Omental fat pad (tissue), 4 donors: ENCODE measurements around the gene CCL2. TPM values are rescaled to one million over a fixed set of nuclear protein-coding genes. Genes with fewer than 3 reads are reported as not detected.

Experiments used
- ATAC-seq: fragments of 150-250 bp; one replicate; pipeline ENCODE4 v1.9.1; 2016; ENCODE audit warnings: mild to moderate bottlenecking, moderate library complexity; ENCODE audit not compliant: low FRiP score
- DNase-seq: peaks from one replicate; pipeline ENCODE4 v3.0.0-alpha.2; 2019; ENCODE audit warnings: low spot score
- total RNA-seq, 4 donors: library from RNA; depleted of rRNA; stranded (reverse); fragments of >200 nt; gene quantifications; one replicate each; pipeline ENCODE4 v1.1.0, GENCODE V29; 2016
- TF ChIP-seq, protein P1 (sequence below), 3 donors: fragments of 450-650 bp; IDR thresholded peaks; one replicate each; pipeline ENCODE4 v1.5.1; 2016 to 2017; ENCODE audit warnings: antibody characterized with exemption in 3 of 3, mild to moderate bottlenecking in 3 of 3, moderate library complexity in 2 of 3

CCL2 gene
- total RNA-seq, 4 donors from 2014 or later: 39.8 to 556 (median 227) TPM

DNA sequence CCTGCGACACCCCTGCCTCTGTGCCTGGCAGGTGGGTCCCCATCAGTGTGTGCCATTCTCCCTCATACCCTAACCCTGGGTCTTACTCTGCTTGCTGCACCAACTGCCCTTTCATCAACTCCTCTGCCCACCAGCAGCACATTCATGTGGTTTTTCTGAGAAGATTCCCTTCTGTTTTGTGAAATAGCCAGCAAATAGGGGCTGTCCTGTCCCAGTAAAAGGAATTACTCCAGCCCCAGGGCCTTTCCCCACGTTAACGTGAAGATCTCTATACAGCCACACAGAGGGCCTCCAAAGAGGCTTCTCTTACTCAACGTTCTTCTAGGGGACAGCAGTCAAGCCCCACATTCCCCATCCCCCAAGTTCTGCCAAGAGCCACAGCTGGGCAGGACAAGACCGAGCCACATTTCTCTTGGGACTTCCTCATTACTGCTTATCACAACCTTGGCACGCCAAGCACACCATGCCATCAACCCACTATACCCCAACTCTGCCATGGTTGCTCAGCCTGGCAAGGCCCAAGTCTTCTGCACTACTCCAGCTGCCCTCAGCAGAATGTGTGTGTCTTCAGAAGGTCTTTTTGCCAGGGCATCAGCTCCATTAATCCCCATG is 18.7 kb upstream of the CCL2 start:
- ATAC-seq (no peak), DNase-seq (no peak)
- TF ChIP-seq, protein P1, sequence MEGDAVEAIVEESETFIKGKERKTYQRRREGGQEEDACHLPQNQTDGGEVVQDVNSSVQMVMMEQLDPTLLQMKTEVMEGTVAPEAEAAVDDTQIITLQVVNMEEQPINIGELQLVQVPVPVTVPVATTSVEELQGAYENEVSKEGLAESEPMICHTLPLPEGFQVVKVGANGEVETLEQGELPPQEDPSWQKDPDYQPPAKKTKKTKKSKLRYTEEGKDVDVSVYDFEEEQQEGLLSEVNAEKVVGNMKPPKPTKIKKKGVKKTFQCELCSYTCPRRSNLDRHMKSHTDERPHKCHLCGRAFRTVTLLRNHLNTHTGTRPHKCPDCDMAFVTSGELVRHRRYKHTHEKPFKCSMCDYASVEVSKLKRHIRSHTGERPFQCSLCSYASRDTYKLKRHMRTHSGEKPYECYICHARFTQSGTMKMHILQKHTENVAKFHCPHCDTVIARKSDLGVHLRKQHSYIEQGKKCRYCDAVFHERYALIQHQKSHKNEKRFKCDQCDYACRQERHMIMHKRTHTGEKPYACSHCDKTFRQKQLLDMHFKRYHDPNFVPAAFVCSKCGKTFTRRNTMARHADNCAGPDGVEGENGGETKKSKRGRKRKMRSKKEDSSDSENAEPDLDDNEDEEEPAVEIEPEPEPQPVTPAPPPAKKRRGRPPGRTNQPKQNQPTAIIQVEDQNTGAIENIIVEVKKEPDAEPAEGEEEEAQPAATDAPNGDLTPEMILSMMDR (IDR thresholded peaks at IDR 0.05): no peak

DNA sequence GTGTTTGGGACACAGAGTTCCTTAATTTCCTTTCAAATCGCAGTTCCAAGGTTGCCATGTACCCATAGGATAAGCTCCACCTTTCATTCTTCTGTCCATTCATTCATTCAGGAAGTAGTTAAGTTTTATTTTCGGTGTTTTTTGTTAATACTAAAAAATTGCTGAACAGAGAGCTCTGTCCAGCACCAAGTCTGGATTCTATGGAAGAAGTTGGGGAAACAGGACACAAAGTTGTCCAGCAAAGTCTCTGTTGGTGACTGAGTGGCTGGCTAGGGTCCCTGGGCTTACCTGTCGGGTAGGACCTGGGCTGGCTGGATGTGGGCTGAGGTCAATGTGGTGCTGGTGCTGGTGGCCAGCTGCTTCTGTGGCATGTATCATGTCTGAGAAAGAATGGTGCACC is 17.6 kb upstream of the CCL2 start:
- ATAC-seq: no peak
- TF ChIP-seq, protein P1 (IDR thresholded peaks at IDR 0.05): no peak
- no peak for DNase-seq

DNA sequence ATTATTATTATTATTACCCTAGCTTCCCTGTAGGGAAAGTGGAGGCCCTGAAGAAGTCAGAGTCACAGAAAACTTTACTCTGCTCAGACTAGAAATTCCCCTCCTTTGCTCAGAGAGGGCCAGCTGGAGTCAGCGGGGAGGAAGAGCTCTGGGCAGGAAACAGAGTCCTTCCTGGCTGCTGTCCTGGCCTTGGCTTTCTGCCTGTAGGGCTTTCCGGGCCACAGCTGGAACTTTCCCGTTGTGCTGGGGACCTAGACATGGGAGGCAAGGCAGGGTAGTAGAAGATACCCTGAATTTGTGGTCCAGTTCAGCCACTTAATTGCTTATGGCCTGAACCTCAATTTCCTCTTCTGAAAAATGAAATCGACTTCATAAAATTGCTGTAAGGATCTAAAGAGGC is 14.0 kb upstream of the CCL2 start:
- TF ChIP-seq, protein P1 (IDR thresholded peaks at IDR 0.05): no peak
- DNase-seq (no peak), ATAC-seq (no peak)

DNA sequence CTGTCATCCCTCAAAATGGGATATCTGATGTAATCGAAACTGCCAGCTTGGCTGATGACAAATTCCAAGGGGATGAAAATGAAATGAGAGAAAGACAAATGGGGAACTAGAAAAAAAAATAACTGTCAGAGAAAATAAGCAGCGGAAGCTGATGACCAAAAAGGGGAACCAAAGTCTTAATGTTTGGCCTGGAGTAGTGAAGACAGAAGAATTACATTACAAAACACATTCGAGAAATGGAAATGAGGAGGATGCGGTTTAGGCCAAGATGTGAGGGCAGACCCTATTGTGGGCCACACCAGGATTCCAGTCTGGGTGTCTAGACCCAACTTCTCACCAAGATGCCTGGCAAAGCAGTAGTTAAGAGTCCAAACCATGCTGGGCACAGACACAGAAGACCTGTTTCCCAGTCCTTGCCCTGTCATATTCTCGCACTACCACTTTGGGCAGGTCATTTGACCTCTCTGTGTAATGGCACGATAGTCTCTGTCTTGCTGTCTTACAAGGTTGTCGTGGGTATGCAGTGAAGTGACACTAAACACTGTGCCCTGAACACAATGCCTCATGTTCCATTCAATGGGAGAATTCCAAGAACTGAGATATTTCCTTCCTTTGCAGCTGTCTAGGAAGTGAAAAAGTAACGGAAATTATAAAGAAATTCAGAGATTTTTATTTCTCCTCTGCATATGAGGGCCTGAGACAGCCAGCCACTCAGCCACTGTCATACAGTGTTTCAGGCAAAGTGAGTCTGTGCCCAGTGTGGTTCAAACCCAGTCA is 12.3 kb upstream of the CCL2 start:
- ATAC-seq (no peak), DNase-seq (no peak)
- TF ChIP-seq, protein P1 (IDR thresholded peaks at IDR 0.05): no peak

DNA sequence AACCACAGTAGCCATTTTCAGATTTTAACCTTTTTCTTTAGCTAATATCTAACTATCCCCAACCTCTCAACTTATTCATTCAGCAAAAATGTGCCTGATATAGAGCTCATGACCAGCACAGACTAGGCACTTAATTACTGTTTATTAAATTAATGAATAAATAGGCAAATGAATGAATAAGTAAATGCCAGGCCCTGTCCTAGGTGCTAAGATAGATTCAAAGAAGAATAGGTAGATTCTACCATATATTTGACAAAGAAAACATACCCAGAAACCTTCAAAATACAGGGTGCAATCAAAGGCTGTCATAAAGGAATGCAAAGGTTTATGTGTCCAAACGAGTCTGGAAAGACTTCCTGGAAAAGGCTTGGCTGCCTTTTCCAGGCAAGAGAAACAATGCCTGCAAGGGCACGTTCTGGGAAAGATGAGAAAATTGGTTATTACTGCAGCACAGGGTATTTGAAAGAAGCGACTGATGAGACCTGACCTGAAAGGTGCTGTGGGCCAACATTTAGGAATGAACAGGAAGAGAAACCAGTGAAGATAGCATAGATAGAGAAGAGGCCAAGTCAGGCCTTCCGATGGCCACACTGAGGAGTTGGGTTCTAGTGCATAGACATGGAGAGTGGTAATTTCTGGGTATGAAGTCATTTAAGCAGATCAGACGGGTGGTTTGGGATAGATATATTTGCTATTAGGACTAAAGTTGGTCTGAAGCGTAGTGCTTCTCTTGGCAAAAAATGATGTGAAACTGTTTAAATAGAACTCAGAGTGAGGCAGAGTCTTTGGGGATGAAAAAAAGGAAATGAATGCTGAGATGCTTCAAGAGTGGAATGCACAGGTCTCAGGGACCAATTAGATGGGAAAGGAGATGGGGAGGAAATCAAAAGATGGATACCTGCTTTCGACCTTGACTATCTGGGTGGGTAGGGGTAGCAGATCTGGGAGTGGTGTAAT is 11.4 kb upstream of the CCL2 start:
- TF ChIP-seq, protein P1 (IDR thresholded peaks at IDR 0.05): no peak
- no peak for ATAC-seq
- no peak for DNase-seq

DNA sequence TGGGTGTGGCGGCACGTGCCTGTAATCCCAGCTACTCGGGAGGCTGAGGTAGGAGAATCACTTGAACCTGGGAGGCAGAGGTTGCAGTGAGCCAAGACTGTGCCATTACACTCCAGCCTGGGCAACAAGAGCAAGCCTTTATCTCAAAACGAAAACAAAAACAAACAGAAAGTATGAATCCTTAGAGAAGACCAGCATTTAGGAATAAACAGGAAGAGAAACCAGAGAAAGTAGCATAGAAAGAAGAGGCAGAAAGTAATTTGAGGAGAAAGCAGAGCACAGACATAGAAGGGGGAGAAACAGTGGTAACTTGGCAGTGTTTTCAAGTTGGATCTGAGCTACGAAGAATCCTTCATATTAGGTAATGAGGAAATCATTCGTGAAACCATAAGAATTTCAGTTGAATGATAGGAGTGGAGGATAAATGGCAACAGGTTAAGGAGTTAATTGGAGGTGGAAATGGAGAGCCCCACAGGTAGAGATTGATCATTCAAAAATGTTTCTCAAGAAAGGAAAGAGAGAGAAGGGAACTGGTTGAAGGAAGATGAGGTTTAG is 9.7 kb upstream of the CCL2 start:
- DNase-seq: no peak
- TF ChIP-seq, protein P1 (IDR thresholded peaks at IDR 0.05): no peak
- ATAC-seq: no peak
